GM19025 (cell line): ENCODE results near the gene SCN1B.
"Not testable (repeated sequence)": the region's sequence is repeated elsewhere in the genome, so short reads cannot be mapped to it uniquely, and the experiment has no call there.

Experiments used
- ATAC-seq: cut with Tn5 transposase; IDR thresholded peaks from one replicate; pipeline ENCODE4 v1.9.1; 2021; ENCODE audit warnings: mild to moderate bottlenecking, low read depth, moderate library complexity; ENCODE audit not compliant: unreplicated experiment

The SCN1B gene

DNA sequence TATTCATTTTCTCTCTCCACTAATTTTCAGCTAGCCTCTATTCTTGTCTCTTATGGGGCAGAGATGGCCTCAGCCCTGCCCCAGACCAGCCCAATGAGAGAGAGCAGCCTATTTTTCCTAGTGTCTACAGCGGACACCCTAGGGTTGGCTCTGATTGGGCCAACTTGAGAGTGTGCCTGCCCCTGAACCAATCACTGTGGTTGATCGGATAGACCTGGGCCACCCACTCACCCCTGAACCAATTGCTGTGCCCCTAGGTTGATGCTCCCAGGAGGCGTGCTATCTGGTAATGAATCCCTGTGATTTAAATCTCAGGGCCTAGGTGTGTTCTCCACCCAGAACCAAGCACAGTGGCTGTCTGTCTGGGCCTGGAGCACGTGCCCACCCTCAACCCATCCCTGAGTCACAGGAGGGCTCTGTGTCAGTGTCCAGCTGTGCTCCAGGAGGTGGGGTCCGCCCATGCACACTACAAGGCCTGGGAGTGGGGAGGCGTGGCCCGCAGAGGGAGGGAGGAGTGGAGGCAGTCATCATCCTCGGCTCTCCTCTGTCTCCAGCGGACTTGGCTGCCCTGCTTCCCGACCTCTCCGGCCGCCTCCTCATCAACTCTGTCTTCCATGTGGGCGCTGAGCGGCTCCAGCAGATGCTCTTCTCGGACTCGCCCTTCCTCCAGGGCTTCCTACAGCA lies 14.9 kb upstream of the SCN1B start:
- no peak for ATAC-seq

DNA sequence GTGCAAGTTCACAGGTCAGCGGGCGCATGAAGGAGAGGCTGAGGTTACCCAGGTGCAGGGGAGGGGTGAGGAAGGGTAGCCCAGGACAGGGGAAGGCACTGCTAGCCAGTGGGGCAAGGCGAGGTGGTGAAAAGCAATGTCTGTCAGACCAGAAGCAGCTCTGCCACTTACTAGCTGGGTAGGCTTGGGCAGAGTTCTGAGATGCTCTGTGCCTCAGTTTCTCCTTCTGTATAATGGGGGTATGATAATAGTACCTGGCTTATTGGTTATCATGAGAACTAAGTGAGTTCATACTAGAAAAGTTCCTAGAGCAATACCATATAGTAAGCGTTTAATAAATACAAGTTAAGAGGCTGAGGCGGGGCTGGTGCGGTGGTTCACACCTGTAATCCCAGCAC lies 14.3 kb upstream of the SCN1B start:
- ATAC-seq: no peak

DNA sequence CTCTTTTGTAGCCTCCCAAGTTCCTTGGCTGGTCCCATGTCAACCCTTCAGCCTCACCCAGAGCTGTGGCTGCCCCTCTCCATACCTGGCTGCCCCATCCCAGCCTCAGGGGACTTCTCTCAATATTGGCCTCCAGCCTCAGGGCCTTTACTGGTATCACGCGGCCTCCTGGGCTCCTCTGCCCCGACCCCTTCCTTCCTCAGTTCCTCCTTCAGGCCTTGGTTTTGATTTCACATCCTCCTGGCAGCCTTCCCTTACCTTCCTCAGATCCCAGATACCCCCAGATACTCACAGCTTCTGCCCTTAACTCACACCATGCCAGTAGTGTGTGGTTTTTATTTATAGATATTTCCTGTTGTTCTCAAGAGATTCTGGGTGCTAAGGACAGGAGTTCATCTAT lies 12.8 kb upstream of the SCN1B start:
- no peak for ATAC-seq

DNA sequence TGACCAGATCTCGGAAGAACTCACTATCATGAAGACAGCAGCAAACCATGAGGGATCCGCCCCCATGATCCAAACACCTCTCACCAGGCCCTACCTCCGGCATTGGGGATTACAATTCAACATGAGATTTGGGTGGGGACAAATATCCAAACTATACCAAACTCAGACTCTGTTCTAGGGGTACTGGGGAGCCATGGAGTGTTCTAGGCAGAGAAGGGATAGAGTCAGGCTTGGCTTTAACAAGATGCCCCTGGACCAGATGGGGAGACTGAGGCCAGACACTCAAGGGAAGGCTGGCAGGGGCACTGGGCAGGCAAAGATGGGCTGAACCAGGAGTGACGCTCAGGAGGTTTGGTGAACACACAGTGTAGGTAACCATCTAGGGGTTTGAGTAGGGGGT lies 11.9 kb upstream of the SCN1B start:
- no peak for ATAC-seq

DNA sequence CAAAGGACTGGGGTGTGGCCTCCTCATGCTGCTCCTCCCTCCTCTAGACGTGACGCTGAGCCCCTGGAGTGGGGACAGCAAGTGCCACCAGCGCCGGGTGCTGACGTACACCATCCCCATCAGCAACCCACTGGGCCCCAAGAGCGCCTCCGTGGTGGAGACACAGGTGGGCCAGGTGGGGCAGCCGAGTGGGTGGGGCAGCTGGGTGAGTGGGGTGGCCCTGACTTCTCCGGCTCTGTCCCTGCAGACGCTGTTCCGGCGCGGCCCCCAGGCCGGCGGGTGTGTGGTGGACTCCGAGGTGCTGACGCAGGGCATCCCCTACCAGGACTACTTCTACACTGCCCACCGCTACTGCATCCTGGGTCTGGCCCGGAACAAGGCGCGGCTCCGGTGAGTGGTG lies 11.1 kb upstream of the SCN1B start:
- no peak for ATAC-seq

DNA sequence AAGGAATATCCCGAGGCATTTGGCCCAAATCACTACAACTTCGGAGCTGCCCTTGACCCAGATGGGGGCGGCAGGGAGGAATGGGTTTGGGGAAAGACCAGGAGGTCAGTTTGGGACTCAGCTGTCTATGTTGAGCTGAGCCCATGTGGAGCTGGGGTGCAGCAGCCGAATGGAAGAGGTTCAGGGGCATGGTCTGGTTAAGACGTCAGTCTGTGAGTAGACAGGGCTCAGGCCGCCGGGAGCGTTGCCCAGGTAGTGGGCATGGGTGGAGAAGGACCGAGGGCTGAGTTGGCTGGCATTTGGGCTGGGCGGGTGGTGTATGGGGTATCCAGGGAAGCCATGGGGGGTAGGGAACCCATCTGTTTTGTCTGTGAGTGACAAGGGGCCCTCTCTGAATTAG lies 9.3 kb upstream of the SCN1B start:
- no peak for ATAC-seq

DNA sequence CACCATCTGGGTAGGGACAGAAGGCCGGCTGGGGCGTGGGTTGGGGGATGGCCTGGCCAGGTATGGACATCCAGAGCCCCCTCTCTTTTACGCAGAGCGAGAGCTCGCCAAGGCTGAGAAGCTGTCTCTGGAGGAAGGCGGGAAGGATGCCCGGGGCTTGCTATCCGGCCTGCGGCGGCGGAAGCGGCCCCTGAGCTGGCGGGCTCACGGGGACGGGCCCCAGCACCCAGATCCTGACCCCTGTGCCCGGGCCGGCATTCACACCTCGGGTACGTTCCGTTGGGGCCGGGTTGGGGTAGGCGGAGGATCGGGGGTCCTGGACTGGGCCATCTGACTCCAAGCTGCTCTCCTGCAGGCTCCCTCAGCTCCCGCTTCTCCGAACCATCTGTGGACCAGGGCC lies 8.7 kb upstream of the SCN1B start:
- ATAC-seq: no peak

DNA sequence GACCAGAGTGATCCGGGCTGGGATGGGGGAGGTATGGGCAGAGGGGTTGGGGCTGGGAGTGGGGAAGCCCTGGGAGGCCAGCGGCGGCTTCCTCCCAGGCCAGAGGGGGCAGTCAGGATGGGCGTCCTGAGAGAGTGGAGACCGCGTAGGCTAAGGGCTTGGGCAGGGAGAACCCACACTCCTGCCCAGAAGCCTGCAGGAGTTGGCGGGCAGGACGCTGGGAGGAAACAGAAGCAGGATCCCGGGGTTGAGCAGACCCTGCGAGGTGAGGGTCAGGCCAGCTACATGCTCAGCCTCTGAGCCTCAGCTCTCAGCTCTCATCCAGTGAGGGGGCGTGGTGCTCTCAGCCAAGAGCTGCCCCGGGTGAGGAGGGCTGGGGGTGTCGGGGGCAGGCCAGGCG lies 7.8 kb upstream of the SCN1B start:
- ATAC-seq: no peak

DNA sequence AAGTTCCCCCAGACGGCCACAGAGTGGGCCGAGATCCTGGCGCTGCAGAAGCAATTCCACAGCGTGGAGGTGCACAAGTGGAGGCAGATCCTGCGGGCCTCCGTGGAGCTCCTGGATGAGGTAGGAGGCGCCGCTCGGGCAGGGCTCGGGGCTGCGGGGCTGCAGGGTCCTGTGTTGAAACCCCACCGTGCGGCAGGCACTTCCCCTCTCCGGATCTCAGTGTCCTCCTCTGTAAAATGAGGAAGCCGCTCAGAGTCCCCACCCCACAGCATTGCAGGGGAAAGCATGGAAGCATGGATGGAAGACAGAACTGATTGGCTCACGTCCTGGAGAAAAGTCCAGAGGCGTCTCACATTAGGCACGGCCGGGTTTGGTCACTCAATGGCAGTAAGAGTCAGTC lies 6.8 kb upstream of the SCN1B start:
- no peak for ATAC-seq

DNA sequence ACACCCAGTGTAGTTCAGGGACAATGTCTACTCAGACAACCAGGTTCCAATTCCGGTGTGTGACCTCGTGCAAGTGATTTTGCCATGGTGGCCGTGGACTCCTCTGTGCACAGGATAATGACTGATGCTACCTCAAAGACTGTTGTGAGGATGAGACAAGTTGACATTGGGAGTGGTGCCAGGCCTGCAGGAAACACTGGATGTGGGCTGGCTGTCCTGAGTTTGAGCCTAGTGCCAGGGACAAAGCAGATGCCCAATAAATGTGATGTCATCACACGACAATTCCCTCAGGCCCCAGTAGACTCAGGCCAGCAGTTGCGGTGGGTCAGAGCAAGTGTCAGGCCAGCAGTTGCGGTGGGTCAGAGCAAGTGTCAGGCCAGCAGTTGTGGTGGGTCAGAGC lies 6.2 kb upstream of the SCN1B start:
- no peak for ATAC-seq

DNA sequence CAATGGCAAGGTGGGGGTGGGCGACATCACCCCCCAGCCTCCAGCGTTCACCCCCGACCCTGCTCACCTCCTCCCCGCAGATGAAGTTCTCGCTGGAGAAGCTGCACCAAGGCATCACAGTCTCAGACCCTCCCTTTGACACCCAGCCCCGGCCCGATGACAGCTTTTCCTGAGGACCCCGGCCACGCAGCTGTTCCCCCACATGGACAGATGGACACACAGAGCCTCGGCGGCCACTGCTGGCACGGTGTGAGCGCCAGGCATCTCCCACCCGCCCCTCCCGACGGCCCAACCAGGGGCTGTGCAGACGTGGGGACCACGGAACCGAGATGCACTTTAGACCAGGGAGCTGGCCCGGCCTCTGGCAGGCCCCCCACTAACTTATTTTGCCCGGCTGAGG lies 4.3 kb upstream of the SCN1B start:
- no peak for ATAC-seq

DNA sequence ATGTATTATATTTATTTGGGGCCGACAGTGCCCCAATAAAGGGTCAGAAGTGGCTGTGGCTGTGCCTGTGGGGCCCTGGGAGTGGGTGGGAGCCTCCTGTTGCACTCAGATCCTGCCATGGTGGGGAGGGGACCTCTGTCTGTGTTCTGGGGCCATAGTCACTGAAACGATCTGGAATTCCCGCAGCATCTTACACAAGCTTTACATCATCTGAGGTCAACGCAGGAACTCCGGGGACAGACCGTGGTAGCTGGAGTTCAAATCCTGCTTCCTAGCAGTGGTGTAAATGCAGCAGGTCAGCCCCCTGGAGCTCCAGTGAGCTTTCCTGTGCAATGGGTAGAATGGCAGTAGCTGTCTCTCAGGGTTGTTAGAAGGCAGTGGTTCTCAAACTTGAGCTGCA lies 3.9 kb upstream of the SCN1B start:
- ATAC-seq: no peak

DNA sequence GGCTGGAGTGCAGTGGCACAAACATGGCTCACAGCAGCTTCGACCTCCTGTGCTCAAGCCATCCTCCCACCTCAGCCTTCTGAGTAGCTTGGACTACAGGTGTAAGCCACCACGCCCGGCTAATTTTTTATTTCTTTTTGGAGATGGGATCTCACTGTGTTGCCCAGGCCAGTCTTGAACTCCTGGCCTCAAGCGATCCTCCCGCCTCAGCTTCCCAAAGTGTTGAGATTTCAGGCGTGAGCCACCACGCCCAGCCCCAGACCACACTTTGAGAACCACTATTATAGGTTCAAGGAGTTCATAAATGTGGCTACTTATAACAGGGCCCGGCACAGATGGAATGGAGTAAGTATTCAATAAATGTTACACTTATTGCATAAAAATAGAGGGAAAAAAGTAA lies 3.3 kb upstream of the SCN1B start:
- no peak for ATAC-seq

DNA sequence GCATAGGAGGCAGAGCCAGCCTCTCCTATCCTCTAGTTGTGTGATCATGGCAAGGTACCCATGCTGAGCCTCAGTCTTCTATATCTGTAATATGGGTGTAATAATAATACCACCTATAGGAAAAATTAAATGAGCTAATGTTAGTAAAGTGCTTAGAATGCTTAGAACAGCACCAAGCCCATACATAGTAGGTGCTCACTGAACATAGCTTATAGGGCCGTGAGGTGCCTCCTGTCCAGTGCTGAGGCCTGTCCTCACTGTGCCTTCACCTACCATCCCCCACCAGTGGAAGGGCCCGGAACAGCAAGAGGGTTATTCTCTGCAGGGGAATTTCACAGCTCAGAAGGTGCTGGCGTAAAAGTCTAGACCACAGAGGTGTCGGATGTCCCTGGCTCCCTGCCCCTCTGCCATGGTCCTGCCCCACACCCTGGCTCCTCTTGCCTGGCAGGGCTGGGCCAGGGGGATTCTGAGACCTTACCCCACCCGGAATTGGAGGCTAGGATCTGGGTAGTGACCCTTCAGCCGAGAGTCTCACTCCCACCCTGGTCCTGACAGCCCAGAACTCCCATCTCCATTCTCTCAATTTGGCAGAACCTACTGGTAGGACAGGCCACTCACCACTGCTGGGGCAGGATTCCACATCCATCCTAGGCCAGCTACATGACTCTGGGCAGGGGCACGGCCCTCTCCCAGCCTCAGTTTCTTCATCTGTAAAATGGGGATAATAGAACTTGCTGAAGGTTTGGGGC lies 2.2 kb upstream of the SCN1B start:
- no peak for ATAC-seq

DNA sequence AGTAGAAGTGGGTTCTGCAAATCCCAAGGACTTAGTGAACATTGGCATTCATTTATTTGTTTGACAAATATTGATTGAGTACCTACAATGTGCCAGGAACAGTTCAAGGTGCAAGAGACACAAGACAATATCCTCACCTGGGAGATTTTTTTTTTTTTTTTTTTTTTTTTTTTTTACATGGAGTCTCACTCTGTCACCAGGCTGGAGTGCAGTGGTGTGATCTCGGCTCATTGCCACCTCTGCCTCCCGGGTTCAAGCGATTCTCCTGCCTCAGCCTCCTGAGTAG lies 1.7 kb upstream of the SCN1B start:
- not testable (repeated sequence) for ATAC-seq

DNA sequence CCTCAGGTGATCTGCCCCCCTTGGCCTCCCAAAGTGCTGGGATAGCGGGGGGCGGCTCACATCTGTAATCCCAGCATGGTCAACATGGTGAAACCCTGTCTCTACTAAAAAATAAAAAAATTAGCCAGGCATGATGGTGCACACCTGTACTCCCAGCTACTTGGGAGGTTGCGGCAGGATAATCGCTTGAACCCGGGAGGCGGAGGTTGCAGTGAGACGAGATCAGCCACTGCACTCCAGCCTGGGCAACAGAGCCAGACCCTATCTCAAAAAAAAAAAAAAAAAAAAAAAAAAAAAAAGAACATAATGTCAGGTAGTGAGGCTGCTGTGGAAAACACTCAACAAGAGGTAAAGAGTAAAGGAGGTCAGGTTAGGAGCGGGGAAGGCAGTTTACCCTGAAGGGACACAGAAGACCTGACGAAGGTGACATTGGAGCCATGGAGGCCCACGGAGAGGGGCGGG lies 964 bp upstream of the SCN1B start:
- not testable (repeated sequence) for ATAC-seq

DNA sequence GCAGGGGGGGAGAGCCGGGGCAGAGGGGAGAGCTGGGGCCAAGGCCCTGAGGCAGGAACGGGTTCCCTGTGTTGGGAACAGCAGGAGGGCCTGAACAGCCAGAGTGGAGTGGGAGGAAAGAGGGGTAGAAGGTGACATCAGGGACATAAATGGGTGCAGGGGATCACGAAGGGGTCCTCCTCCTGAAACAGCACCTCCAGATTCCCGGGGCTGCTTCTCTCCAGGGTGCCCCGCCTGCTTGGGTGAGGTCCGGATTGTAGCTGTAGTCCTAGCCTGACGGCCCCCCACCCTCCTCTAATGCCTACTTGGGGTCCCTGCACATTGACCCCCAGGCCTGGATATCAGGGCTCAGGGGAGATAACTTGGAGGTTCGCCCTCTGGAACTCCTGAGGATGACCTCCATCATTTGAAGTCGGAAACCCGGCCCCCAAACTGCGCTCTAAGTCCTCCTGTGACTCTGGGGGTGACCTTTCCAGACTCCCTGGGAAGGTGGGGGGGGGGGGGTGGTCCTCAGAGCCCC lies 473 bp upstream of the SCN1B start:
- no peak for ATAC-seq

DNA sequence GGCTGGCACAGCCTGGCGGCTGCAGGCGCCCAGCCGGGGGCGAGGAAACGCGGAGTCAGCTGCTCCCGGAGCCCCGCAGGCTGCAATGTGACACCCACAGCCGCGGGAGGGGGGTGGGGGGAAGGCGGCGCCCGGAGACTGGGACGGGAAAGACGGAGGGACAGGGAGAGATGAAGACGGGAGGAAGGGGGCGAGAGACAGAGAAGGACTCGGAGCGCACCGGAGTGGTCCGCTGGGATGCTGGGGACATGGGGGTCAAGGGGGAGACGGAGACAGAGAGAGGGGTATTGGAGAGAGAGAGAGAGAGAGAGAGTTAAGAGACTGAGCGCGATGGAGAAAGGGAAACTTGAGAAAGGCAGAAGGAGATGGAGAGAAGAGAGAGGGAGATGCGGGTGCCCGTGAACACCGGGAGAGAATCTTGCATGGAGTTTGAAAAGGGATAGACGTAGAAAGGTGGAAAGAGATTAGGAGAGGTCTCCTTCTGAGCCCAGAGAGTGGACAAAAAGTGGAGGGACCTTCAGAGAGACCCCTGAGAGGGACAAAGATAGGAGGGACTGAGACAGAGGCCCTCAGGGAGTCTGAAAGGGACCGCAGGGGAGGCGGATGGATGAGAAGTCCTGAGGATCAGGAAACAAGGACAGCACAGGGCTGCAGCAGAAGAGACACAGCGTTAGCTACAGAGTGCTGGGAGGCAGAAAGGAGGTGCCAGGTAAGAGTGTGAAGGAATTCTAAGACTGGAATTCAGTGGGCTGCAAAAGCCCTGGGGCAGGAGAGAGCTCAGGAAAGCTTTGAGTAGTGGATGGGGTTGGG lies 1.0 kb downstream of the SCN1B start:
- ATAC-seq: no peak

DNA sequence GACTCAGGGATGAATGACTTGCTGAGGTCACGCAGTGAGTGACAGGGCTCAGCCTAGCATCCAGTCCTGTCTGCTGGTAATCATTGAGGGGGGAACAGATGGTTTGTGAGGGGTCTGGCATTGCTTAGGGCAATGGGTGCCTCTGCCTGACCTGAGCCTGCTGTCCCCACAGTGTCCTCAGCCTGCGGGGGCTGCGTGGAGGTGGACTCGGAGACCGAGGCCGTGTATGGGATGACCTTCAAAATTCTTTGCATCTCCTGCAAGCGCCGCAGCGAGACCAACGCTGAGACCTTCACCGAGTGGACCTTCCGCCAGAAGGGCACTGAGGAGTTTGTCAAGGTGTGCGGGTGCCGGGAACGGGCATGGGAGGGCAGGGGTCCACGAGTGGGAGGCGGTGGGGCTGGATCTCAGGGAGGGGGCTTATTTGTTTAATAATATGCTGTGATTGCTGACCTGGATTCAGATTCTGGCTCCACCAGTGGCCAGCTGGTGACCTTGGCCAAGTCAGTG lies 2.1 kb downstream of the SCN1B start:
- ATAC-seq: no peak

DNA sequence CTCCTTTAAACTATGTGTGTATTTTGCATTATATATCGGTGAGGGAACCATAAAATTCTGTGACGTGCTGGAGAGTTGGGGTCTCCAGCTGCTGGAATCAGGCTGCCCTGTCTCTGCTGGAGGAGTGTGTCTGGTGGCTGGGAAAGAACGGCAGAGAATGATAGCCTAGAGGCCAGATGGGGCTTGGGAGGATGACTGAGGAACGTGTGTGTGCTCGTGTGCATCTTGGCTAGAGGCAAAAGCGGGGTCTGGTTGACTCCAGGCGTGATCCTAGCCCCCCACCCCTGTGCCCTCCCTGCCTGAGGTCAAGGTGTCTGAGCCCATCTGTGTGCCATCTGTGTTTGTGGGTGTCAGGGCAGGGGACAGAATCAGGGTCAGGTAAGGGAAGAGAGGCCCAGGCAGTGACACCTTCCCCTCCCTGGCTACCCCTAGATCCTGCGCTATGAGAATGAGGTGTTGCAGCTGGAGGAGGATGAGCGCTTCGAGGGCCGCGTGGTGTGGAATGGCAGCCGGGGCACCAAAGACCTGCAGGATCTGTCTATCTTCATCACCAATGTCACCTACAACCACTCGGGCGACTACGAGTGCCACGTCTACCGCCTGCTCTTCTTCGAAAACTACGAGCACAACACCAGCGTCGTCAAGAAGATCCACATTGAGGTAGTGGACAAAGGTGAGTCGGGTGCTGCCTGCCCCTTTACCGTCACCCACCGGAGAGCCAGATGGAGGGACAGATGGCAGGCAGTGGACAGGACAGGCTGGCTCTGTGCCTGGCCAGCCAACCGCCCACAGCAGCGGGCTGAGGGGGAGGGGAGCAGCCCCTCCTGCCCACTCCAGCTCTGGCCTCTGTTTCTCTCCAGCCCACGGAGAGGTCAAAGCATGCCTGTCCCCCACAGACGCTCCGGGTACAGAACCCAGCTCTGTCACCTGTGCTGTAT lies 3.1 kb downstream of the SCN1B start:
- ATAC-seq: no peak
